GM18499 (cell line): ENCODE results near the gene RPGR.

Experiments used
- ATAC-seq: cut with Tn5 transposase; IDR thresholded peaks from one replicate; pipeline ENCODE4 v1.9.1; 2021; ENCODE audit warnings: moderate number of reproducible peaks; ENCODE audit not compliant: insufficient read depth, unreplicated experiment

RPGR gene, protein sequence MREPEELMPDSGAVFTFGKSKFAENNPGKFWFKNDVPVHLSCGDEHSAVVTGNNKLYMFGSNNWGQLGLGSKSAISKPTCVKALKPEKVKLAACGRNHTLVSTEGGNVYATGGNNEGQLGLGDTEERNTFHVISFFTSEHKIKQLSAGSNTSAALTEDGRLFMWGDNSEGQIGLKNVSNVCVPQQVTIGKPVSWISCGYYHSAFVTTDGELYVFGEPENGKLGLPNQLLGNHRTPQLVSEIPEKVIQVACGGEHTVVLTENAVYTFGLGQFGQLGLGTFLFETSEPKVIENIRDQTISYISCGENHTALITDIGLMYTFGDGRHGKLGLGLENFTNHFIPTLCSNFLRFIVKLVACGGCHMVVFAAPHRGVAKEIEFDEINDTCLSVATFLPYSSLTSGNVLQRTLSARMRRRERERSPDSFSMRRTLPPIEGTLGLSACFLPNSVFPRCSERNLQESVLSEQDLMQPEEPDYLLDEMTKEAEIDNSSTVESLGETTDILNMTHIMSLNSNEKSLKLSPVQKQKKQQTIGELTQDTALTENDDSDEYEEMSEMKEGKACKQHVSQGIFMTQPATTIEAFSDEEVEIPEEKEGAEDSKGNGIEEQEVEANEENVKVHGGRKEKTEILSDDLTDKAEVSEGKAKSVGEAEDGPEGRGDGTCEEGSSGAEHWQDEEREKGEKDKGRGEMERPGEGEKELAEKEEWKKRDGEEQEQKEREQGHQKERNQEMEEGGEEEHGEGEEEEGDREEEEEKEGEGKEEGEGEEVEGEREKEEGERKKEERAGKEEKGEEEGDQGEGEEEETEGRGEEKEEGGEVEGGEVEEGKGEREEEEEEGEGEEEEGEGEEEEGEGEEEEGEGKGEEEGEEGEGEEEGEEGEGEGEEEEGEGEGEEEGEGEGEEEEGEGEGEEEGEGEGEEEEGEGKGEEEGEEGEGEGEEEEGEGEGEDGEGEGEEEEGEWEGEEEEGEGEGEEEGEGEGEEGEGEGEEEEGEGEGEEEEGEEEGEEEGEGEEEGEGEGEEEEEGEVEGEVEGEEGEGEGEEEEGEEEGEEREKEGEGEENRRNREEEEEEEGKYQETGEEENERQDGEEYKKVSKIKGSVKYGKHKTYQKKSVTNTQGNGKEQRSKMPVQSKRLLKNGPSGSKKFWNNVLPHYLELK

DNA sequence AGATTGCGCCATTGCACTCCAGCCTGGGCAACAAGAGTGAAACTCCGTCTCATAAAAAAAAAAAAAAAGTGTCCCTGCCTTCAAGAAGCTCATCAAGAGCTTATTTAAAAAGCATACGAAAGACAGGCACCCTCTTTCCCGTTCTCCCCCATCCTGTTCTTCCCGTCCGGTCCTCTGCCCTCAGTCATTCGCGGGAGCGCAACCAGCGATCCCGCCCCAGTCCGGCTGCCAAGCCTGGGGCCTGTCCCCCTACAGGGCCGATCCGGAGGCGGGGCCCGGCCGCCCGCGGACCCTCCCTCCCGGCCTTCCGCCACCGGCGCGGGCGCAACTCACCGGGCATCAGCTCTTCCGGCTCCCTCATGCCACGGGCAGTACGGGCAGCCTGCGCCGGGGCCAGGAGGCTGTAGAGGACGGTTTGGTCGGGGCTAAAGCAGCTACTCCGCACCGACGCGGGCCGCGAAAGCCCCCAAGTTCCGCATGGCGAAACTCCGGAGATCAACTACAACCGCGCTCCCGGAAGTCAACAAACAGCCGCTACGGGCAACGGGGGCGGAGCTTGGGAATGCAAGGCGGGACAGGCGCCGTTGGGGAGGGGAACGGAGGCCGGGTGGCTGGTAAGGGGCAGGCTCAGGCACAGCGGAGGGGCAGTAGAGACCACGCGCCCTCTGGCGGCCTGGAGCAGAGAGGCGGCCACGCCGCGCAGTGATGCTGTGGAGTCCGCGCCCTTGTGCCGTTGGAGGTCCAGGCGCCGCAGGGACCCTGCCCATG lies at the start of gene RPGR:
Gene RPGR (minus strand): TSS at position 503 of the 768 bp plus-strand sequence. CDS start 142 bp downstream, at position 361.
- ATAC-seq = peak; percentile 96

DNA sequence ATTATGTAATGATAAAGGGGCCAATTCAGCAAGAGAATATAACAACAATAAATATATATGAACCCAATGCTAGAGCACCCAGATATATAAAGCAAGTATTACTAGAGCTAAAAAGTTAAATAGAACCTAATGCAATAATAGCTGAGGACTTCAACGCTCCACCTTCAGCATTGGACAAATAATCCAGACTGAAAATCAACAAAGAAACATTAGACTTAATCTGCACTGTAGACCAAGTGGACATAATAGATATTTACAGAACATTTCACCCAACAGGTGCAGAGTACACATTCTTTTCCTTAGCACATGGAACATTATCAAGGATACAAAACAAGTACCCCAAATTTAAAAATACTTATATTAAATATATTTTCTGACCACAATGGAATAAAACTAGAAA lies 49.4 kb upstream of the RPGR start:
- no peak for ATAC-seq

DNA sequence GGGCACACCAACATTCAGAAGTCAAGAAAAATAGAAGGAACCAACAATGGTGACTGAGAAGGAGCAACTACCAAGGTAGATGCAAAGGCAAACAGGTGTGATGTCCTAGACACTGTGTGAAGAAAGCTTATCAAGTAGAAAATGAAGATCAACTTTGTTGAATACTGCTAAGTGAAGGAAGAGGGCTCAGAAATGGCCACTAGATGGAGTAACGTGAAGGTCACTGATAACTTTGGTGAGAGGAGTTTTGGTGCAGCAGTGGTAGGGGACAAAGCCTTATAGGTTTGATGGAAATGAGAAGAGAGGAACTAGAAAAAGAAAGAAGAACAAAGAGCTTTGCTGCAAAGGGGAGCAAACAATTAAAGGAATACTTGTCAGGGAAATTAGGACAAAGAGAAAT lies 48.6 kb upstream of the RPGR start:
- ATAC-seq = no peak

DNA sequence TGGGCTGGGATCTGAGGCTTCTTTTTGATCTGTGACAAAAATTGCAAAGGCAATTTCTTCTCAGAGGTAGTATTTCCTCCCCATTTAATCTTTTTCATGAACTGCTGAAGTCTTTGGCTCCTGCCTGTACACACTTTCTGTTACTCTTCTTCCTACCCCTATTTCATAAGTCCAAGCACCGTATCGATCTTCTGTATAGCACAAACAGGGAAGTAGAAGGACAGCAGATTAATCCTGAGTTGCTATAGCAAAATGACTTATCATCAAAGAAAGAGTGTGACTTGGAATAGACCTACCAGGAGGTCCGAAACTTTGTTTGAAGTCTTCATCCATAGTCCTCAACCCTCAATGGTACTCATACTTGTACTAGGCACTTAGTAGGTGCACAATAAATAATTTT lies 47.1 kb upstream of the RPGR start:
- no peak for ATAC-seq

DNA sequence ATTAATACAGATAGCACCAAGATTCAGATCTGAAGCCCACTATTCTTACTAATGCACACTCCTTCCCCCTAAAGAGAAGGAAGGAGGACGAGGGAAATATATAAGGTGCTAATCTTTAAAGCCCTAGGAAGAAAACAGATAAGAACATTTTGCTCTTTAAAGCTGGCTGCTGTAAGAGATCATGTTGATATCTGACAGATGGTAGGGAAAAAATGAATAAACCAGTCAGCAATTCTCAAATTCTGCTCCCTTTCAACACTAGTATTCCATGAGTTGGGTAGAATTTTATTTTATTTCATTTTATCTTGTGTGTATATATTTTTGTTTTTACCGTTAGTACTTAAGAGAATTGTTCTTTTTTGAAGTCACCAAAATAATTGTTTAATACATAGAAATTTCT lies 44.3 kb upstream of the RPGR start:
- ATAC-seq = no peak

DNA sequence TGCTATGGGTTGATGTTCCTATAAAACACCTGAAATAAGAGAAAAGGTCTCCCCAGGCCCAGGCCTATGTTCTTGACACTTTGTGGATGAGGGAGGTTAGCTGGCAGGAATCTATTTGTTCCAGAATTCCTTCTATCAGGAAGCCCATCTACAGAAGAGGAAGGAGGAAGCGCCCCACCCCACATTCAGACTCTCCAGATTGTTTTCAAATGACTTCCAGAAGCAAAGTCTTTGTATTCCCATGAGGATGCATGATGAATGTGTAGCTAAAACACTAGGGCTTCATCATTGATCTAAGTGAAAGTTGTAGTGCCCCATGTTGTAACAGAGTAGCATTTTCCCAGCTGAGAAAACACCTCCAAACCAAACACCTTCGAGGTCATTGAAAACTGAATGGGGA lies 41.5 kb upstream of the RPGR start:
- no peak for ATAC-seq

DNA sequence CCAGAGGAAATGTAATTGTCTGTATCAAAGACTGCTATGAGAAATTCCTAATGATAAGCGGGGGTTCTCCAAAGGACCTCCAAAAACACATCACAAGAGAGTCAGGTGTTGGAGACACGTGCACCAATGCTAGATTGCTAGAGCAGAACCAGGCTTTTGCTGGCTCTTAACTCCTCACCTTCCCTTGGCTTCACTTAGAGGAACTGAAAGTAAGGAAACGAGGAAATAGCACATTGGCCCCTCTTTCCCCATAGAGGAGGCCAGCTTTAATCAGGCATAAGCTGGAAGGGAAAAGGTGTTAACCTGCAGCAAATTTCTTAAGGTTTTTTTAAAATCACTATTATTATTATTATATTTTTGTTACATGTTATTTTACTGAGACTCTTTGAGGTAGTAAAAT lies 38.6 kb upstream of the RPGR start:
- ATAC-seq = no peak

DNA sequence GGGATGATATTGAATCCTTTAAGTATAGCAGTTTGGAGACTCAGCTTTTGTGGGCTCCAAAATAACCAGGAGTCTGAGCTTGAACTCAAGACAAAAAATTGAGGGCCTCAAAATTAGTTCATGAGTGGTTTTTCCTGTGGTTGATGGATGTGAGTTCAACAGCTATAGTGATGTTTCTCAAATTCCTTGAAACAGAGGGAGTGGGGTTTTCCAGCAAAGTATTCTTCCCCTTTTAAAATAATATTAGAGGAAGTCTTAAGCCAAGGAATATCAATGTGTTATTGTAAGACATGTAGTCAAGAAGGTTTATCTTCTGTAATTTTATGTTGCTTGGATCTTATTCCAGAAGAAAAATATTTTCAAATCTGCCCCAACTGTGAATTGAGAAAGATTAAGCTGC lies 35.7 kb upstream of the RPGR start:
- ATAC-seq = no peak

DNA sequence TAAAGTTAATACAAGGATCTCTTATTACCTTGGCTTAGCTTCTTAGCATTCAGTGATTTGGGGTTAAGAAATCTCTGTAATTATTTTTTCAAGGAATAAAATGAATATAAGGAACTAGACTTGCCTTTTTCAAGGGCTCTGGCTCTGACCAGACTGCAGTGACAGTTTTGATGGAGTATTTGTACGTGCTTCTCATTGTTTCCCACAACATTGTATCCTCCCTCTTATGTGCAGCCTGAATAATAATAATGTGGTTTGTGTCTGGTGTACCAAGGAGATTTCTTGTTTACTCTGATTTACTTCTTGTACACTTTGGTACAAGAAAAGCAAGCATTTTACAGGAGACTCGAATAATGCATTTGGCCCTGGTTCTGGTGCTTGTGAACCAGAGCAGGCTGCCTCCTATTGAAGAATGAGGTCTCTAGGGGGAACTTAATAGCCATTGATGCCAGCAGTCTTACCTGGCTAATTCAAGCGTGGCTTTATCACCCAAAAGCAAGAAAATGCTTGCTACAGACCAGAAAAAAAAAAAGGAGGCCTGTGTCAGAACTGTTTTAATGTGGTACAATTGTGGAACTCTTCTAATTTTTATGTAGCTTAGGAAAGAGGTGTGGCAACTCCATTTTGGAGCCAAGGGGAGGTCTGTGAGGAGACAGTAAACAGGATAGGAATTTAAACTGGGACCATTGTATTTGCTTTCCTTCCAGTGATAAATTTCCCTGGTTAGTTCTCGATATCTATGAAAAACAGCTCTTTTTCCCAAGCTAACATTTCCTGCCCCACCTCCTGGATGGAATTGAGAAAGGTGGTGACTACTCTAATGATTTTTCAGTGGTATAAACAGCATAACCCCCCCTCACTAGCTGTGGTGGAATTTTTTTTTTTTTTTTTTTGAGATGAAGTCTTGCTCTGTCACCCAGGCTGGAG lies 30.7 kb upstream of the RPGR start:
- no peak for ATAC-seq

DNA sequence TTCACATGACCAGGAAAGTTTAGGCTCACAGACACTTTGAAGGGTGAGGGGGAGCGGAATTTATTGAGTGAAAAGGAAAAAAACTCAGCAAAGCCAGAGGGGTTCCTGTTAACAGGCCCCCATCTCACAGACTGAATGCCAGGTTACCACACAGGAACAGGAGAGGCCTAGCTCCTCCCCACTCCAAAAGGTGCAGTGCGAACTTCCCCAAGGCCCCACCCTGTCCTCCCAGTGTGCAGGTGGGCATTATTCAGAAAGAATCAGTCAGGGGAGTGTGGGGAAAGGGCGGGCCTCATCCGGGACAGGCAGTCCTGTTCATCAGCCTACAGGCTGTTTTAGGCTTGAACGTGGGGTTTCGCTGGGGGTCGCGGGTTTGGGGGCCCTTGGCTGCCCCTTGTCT lies 29.1 kb upstream of the RPGR start:
- ATAC-seq = no peak

DNA sequence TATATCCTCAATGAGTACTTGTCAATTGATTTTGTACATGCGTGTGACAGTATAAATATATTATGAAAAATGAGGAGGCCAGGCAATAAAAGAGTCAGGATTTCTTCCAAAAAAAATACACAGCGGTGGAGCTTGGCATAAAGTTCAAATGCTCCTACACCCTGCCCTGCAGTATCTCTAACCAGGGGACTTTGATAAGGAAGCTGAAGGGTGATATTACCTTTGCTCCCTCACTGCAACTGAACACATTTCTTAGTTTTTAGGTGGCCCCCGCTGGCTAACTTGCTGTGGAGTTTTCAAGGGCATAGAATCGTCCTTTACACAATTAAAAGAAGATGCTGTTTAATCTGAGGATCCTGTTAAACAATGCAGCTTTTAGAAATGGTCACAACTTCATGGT lies 25.1 kb upstream of the RPGR start, which contains the start of gene OTC:
Gene OTC (plus strand): TSS at position 243 of the 400 bp plus-strand sequence. CDS start 93 bp downstream, at position 336.
- no peak for ATAC-seq

DNA sequence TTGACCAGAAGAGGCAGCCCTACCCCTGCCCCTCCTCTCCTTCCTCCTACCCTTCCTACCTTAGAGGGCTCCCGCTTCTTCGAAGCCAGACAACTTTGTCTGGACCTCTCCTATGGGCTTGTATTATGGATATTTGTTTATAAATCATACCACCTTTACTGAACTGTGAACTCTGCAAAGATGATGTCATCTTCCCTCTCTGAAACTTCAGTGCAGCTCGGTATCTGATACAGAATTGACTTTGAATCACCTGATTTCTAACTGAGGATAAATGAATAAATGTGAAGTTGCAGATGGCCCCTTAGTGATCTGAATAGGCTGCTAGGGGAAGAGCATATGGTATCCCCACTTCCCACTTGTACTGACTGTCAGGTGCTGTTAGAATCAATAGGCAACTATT lies 24.0 kb upstream of the RPGR start:
- no peak for ATAC-seq

DNA sequence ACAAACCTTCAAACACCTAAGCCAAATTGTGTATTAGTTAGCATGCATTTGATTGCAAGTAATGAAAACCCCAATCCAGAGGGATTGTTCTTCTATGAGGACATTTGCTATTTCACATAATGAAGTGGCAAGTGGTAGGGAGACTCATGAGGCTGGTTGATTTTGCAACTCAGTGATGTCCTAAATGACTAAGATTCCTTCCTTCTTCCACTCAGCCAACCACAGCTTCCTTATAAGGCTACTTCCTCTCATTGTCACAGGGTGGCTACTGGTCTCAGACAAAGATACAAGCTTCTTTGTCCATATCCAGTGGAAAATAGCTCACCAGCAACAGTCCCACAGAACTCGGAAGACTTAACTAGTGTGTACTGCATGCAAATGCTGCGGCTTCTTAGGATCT lies 19.8 kb upstream of the RPGR start:
- peak; percentile 75 for ATAC-seq

DNA sequence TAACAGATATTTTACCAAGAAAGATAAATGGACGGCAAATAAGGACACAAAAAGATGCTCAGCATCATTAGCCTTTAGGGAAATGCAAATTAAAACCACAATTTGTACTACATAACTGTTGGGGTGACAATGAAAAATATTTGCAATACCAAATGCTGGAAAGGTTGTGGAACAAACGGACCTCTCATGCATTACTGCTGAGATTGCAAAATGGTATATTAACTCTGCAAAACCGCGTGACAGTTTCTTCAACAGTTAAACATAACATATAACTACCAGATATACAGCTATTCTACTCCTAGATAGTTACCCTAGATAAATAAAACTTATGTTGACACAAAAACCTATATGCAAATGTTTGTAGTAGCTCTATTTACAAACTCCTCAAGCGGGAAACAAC lies 18.8 kb upstream of the RPGR start:
- ATAC-seq = no peak

DNA sequence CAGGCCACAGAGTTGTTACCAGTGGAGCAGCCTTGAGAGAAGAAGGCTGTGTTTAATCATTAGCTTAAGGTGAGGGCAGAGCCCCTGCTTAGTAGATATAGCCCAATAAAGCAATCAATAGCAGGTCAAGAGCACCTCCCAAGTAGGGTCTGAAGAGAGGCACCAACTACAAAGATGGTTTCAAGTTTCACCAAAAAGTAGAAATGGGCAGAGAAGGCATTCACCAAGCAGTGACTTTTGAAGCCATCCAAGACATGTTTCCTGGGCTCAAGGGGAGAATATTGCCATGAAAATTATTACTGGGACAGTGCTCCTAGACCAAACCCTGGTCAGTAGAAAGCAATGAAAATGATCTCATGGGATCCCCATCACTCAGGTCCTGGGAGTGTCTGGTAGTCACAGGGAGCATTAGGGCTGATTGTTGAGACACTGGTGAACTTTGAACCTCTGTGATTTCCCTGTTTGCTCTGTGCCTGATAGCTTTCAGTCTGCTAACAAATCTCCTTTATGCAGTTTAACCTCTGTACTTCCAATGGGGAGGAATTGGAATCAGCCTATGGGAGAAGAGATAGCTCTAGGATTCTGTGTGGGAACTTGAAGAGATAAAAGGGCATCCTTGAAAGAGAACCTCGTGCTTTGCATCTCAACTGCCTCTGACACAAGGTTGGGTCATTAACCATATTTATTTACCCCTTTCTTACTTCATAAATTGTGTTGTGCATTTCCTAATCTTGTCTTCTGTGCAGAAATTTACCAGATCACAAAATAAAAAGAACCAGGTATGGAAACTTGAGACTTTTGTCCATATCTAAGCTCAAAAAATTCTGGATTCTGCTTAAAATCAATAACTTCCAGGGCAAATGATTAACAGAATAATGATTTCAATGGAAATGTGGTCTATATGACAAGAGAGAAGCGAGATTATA lies 15.8 kb upstream of the RPGR start:
- no peak for ATAC-seq

DNA sequence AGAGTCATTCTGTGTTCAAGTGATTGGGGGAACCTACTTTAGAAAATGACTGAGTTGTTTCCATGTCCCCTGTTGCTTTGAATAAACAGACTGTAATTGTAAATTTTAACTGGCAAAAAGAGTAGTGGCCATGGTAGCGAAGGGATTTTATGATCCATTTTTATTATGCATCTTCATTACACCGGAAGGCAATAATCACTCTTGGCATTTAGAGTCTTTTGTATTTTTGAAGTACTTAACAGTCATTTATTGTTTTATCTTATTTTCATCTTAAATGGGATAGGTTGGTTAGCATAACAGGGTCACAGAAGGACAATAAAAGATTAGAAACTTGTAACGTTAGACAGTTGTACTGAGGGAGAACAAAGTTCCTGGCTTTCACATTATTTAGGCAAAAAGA lies 14.1 kb upstream of the RPGR start:
- ATAC-seq = no peak

DNA sequence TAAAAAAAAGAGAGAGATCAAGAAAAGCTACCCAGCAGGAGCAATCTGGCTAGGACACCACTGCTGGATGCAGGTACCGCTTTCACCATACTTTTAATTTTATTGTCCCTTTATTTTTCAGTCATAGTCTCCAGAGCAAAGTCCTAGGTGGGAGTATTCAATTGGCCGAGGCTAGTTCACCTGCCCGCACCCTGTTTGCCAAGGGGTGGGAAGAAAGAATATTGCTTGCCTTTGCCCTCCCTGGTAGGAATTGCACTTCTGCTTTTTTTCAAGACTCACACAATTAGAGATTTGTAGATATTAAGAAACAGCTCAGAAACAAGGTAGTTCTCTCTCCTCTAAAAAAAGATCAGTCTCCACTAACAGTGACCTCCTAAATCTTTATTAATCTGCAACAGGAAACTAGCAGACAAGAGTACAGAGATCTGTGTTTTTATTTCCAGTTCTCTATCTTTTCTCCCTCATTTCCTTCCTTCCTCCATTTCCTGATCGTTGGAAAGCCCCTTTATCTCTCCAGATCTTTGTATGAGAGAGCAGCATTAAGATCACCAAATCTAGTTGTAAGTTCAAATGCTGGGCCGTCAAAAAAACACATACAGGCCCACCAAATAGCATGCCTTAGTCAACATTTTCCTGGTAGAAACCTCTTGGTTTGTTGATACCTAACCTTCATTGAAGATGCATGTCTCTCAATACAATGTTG lies 9.4 kb upstream of the RPGR start:
- no peak for ATAC-seq
